ENCODE results near the gene CTDP1.

Gene CTDP1, protein sequence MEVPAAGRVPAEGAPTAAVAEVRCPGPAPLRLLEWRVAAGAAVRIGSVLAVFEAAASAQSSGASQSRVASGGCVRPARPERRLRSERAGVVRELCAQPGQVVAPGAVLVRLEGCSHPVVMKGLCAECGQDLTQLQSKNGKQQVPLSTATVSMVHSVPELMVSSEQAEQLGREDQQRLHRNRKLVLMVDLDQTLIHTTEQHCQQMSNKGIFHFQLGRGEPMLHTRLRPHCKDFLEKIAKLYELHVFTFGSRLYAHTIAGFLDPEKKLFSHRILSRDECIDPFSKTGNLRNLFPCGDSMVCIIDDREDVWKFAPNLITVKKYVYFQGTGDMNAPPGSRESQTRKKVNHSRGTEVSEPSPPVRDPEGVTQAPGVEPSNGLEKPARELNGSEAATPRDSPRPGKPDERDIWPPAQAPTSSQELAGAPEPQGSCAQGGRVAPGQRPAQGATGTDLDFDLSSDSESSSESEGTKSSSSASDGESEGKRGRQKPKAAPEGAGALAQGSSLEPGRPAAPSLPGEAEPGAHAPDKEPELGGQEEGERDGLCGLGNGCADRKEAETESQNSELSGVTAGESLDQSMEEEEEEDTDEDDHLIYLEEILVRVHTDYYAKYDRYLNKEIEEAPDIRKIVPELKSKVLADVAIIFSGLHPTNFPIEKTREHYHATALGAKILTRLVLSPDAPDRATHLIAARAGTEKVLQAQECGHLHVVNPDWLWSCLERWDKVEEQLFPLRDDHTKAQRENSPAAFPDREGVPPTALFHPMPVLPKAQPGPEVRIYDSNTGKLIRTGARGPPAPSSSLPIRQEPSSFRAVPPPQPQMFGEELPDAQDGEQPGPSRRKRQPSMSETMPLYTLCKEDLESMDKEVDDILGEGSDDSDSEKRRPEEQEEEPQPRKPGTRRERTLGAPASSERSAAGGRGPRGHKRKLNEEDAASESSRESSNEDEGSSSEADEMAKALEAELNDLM

DNA sequence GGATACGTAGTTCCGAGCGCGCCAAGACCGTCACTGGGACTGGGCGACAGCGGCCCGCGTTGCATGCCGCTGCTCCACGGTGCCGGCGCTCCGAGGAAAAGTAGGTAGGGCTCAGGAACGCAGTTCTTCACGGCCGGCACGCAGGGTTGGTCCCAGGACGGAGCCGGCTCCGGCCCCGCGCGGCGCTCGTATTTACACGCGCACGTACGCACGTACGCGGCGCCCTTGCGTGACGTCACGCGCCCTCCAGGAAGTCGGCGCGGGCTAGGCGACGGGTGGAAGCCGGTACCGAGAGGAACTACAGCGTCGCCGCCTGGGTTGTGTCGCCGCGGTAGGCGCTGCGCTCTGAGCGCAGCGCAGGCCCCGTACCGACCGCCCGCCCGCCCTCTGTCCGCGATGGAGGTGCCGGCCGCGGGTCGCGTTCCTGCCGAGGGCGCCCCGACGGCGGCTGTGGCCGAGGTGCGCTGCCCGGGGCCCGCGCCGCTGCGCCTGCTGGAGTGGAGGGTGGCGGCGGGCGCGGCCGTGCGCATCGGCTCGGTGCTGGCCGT is at the start of gene CTDP1:
Gene CTDP1, plus strand, starts transcription at position 252 of the 548 bp plus-strand sequence. Its CDS starts 145 bp downstream, at position 397.
- peak; percentile 87 for DNase-seq

DNA sequence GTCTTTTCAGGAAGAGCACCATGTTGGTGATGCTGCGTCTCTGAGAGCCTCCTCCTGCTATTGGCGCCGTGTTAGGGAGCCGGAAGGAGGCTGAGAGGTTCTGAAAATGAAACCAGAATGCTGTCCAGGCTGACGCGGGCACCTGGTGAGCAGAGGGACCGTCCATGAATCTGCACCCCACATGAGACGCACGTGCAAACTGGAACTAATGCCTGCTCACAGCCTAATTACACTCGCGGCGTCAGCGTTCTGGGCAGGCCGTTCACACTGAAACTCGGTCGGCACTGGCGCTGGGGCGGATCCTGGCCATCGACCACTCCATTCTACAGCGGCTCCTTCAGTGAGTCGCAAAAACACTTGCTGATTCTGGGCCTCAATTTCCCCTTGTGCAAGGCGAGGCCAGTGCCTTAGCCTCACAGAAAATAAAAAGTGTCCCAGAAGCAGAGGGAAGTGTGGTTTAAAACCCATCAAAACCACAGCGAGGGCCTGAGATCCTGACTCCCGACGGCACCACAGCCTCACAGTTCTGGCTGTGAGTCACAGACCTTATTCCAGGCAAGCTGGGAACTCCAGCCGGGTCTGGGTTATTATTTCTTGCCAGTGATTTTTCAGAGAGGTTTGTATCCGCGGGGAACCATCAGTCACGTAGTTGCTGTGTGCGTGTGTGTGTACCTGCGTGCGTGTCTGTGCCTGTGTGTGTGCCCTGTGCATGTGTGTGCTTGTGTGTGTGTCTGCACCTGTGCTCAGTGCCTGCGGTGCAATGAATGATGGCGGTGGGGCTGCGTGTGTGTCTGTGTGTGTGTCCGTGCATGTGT is 49.1 kb upstream of the CTDP1 start:
- DNase-seq: no peak

DNA sequence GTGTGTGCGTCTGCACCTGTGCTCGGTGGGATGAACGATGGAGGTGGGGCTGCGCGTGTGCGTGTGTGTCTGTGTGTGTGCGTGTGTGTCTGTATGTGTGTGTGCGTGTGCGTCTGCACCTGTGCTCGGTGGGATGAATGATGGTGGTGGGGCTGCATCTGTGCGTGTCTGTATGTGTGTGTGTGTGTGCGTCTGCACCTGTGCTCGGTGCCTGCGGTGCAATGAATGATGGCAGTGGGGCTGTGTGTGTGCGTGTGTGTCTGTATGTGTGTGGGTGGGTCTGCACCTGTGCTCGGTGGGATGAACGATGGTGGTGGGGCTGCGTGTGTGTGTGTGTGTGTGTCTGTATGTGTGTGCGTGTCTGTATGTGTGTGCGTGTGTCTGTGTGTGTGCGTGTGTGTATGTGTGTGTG is 48.5 kb upstream of the CTDP1 start:
- no peak for DNase-seq

DNA sequence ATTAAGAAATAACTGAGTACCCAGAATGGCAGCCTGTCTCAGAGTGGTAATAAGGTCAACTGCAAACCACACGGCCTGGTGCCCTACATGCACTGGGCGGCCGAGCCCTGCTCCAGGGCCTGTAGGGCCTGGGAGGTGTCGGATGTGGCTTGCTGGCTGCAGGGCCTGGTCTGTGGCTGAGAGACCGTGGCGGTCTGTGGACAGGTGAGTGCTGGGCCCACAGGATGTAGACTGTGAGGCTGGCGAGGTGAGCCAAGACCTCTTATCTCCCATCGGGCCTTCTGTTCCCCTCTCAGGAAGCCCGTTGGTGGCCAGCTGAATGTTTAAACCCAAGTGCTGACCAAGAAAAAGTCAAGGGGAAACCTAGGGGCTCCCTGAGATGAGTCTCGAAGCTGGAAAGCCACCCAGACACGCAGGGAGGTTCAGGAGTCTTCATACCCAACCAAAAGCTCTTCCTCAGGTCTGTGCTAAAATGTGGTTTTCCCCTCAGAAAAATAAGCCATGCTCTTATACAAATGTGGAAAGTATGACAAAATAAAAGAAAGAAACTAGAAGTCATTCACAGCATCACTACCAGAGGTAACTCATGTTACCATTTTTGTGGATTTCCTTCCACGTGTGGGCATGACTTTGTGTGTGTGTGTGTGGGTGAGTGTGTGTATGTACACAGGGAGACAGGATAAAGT is 47.7 kb upstream of the CTDP1 start:
- DNase-seq: no peak

DNA sequence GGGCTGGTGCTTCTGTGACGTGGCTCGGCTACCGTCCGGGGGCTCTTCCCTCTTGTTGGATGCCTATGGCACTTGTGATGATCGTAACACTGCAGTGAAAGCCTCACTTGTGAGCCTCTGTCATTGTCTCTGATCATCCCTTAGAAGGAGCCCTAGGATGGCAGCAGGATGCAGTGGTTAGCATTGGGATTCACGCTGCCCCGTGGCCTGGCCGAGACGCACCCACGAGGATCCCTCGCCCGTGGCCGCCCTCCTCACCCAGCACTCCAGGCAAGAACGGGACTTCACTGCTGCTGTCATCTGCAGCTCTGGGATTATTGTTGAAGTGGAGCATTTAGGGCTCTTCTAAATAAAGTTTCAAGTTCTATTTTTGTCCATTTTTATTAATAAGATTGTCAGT is 46.8 kb upstream of the CTDP1 start:
- DNase-seq: no peak

DNA sequence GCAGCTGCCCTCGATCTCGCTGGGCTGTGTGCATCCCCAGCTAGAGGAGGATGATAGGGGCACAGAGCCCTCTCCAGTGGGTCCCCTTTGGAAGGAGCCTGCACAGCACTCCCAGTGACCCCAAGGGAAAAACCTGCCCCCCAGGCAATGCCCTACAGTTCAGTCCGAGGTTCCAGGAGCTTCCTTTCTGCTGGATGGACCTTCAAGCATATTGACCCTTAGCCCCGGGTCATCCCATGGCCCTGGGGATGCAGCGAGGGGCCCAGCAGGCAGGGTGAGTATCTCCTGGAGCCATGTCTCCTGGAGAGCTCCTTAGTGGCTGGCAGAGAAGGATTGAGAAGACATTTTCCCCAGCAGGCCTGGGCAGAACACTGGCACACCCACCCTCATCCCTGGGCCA is 45.4 kb upstream of the CTDP1 start:
- no peak for DNase-seq

DNA sequence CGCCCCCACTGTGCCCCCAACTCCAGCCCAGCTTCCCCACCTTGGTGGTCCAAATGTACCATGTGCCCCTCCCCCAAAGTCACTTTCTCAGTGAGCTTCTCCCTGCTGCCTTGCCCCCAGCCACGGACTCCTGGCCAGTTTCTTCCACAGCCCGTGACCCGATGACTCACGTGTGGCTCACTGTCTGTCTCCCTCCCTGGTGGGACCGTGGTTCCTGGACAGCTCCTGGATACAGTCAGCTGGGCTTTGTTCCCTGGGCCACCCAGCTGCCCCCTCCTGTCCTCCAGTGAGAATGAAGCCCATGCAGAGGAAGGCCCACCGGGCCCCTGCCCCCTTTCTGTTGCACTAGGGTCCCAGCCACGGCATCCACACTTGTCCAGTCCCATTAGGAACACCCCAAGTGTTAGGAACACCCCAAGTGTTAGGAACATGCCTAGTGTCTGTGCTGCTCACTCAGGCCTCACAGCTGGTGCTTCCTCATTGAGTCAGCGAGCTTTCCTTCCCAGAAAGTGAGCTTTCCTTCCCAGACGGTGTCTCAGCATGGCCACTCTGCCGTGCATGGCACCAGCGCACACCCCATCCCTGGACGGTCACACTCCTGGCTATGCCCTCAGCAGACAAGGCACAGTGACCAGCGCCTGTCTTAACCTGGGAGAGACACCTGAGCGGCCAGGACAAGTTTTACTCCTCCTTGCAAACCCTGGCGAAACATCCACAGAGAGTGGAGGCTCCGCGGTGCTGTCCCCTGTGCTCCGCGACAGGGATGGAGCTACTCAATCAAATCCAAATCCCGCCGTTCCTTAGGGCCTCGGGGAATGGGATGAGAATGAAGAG is 44.8 kb upstream of the CTDP1 start:
- no peak for DNase-seq

DNA sequence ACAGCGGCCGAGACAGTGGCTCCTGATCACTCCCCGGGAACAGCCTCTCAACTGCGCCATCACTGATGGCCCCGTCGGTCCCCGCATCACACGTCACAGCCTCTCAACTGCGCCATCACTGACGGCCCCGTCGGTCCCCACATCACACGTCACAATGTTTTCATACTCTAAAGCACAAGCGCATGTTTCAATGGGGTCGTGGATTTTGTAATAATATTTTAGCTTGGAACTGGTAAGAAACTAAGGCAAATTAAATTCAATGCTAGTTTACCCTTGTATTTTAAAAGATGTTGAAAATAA is 44.2 kb upstream of the CTDP1 start:
- DNase-seq: no peak

DNA sequence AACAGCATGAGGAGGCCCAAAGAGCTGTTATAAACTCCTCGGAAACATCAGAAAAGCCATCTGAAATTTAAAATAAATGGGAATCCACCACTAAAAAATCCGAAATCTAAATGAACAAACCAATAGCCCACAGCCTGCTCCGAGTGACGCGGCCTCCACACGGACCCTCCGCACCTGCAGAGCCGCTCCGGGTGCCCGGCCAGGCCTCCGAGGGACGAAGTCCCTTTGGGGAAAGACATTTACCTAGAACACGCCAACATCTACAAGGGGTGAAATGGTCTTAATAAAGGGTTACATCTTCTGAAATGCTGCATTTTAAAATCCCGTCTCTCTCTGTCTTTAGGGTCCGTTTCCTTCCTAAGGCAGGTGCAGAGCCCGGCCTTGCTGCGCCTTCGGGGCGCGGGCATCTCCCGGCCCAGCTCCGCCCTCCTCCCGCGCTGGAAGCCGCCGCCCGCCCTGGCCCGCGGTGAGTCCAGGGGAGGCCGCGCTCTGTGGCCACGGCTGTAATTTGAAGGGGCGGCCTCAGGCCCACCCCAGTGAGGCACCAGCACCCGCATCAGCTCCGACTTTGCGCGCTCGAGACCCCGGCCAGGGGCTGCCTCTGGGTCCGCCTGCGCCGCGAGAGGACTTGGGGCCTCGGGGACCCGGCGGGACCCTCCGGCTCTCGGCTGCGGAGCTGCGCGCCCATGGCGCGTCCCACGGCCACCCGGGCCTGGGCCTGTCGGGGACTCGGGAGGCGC is 42.3 kb upstream of the CTDP1 start:
- DNase-seq: no peak

DNA sequence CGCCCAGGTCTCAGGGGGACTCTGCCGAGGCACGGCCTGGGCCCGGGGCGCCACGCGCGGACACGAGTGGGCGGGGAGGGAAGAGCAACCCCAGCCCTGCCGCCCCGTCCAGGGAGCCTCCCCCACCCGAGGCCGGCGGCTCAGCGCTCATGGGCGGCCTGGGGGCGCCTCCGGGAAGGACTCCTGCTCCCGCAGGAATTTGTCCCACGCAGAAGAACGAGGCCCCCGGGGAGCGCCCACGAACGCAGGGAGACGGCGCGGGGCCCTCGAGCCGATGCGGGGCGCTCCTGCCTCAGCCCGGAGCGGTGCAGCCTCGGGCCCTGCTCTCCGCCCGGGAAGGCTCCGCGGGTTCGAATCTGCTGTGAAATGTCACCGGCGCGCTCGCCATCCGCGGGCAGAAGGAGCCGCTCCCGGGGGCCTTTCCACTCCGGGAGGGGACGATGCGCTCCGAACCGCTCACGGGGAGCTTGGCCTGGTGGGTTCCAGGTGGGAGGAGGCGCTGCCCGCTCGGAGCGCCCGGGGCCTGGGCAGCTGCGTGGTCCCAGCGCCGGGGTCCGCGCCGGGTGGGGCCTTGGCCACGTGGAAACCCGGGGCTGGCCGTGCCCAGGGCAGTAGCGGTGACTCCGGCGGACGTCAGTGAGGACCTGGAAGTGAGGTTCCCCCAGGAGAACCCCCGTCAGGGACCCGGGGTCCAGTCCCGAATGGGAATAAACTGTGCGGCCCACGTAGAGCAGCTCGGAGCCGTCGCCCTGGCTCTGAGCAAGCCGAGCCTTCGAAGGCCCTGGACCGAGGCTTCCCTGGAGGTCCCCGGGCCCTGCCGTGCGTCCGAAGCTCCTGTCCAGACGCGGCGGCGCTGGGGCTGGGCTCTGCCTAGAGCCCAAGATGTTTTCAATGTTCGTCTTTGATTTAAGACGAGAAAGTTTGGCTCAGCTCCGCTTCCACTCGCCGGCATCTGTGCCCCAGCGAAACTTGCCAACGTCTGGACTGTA is 41.4 kb upstream of the CTDP1 start:
- DNase-seq: no peak

DNA sequence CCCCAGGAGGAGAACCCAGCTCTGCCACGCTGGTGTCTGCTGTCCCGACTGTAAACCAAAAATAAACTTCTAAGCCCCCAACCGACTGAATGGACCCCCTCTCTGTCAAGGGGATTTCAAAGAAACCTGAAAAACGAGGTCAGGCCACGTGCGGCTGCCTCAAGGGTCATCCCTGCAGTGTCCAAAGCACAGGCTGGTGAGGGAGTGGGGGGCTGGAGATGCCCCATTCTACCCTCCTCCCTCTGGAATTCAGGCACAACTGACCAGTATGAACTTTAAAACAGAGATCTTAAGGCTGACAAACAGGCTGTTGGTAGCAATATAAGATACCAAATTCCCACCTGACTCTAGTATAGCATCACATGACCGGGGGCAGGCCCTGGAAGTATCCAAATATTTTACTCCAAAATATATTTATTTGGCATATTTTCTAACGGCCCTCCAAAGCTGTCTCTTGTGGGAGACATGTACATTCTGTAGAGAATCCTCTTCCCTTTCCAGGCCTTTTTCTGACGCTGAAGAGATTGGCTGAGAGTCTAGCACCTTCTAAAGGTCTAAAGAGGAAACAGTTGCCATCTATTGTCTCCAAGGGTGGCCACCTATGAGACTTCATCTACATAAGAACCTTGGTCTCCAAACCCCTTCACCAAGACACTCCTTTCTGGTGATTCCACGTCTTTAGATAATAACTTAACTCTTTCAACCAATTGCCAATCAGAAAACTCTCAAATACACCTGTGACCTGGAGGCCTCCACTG is 40.4 kb upstream of the CTDP1 start:
- DNase-seq: no peak

DNA sequence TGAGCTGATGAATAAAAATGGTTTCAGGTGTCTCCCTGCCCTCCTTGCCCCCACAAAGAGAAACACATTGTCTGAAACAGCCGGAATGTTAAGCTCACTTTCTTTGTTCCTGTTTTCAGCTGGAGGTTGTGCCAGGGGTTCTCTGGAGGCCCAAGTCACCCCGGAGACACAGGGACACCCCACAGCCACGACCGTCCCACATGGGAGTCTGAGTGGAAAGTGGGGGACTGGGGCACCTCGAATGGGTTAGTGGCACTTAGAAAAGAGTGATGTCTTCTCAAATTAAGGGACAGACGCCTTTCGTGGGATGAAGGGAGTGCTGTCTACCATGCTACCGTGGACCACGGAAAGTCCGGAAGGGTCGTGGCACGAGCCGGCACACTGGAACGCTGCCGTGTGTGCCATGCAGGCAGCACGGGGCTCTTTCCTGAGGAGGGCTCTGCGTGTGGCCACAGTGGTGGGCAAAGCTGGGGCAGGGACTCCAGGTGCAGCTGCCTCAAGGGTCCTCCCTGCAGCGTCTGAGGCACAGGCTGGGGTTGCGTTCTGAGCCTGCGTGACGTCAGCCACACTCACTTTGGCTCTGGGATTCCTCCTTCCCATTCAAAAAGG is 39.4 kb upstream of the CTDP1 start:
- no peak for DNase-seq

DNA sequence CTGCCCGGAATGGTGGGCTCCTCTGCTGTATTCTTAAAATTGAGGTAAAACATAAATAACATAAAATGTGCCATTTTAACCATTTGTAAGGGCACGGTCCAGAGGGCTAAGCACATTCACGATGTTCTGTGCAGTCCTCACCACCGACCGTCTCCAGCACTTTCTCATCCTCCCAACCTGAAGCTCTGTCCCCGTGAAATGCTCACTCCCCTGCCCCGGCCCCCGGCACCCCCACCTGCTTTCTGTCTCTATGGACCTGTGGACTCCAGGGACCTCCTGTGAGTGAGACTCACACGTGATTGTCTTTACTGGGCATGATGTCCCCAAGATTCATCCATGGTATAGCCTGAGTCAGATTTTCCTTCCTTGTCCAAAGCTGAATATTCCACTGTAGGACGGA is 38.7 kb upstream of the CTDP1 start:
- DNase-seq: no peak

DNA sequence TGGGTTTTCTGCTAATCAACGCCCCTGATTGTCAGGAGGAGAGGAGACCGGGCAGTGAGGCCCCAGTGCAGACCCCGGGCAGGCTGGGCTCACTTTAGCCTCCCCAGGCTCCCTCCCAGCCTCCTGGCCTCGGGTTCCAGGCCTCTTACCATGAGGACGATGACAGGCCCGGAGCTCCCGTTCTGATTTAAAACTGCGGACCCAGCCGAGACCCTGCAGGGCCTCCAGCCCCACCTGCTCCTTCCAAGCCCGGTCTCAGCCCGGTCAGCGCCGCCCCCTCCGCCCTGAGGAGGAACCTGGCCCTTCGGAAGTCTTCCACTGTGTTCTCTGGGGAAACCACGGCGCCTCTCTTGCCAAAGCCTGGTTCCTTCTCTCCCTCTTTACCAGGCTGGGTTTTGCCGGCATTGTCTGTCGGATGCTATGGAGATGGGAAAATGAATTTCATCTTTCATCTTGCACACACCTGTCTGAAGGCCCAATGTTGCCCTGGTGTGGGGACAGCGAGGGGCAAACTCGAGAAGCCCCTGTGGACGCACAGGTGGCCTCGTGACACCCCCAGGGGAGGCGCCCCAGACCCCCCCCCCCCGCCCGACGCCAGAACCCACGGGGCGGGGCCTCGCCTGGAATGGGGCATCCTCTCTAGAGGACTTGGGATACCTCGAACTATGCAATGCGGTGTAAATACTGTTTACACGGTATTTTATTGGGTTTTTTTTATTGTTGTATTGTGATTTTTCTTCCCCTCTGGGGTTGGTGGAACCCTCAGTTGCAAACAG is 37.7 kb upstream of the CTDP1 start:
- no peak for DNase-seq

DNA sequence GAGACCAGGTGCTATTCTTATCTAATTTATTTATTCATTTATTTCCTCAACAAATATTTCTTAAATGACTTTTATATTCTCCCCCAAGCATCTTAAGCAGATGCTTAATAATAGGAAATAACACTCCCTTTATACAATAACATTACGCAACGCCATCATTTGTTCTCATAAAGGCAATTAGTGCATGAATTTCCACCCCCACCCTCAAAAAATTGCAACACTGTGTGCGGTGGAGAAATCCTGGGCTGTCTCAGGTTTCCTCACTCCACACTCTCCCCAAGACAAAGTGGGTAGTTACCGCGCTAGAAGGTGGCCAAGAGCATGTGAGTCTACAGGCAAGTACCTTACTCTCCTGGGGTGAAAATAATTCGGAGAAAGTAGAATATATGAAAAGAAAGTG is 37.0 kb upstream of the CTDP1 start:
- no peak for DNase-seq

DNA sequence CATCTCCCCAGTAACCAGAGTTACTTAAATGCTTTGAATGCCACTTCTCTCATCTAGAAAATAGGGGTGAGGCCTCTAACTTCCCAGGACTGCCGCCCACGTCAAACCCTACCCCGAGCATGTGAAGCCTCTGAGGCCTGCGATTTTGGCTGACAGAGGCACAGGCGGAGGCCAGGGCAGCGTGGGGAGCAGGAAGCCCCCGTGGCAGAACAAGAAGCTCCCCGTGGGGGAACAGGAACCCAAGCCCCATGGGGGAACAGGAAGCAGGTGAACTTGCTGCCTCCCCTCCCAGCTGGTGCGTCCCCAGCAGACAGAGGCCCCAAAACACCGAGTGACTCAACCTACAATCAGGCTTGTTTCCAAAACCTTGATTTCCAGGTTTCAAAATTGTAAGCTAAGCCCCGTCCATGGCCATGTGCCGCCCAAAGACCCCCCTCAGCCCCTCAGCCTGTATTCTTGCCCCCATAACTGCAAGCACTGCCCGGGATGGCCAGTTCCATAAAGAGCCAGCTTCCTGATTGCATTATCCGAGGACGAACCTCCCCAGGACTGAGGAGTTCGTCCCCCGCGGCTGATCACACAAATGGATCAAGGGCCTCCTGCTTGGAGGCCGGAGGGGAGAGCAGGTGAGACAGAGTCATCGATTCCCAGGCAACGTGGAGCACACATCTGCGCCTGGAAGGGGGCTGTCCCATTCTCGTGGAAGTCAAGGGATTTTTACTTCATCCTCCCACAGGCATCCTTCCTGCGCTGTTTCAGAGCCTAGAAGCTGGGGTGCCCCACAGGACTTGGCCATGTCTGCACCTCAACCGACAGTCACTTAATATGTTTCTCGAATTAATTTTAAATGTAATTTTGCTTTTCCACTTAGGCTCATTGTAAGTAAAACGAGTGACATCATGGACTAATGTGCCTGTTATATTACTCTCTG is 36.3 kb upstream of the CTDP1 start:
- no peak for DNase-seq
